ENCODE data around the gene TEX14. TPM values are rescaled to one million over a fixed set of nuclear protein-coding genes. Genes with fewer than 3 reads are reported as not detected.

TEX14 gene
- total RNA-seq, 2 experiments from 2014 or later, result 0.14 to 0.21 TPM

DNA sequence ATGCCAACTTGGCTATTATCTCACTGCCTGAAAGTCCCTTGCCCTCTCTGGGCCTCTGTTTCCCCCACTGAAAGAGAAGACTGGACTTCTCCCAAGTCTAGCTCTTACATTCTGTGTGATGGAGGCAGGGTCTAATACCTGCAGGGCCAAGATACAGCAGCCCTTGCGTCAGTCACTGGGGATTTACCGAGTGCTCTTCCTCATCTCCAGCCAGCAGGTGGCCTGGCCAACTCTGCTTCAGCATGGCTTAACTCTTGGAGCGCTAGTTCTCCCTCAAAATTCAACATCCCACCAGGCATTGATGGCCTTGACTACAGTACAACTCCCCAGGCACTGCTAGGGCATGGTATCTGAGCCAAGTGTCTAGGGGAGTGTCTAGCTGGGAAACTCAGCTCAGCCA is 157.5 kb downstream of the TEX14 start:
- Mint-ChIP-seq H3K36me3 (ENCODE audit: low read depth) (no peaks in the 10 kb centered on the region), H3K27me3 (peaks cover 19% of the 10 kb centered on the region), H3K9me3 (ENCODE audit: low read depth) (no peaks in the 10 kb centered on the region), H3K4me1 (no peaks in the 10 kb centered on the region), H3K4me3 (no peak overlapping the region), H3K27ac (no peak overlapping the region)
- POLR2A ChIA-PET, result interaction anchor here (0.7 kb wide), 1 partner anchor 96 kb away, joined by 4 read pairs; no protein-coding TSS in a partner anchor
- CTCF ChIA-PET, result no interaction called here
- intact Hi-C loops (cut with DNase I, micrococcal nuclease), result loop anchor here in 1 of 2 experiments (5.0 kb wide), 1 partner anchor 93 kb away; no protein-coding TSS in a partner anchor
- no peak for DNase-seq
- ATAC-seq, result no peak

DNA sequence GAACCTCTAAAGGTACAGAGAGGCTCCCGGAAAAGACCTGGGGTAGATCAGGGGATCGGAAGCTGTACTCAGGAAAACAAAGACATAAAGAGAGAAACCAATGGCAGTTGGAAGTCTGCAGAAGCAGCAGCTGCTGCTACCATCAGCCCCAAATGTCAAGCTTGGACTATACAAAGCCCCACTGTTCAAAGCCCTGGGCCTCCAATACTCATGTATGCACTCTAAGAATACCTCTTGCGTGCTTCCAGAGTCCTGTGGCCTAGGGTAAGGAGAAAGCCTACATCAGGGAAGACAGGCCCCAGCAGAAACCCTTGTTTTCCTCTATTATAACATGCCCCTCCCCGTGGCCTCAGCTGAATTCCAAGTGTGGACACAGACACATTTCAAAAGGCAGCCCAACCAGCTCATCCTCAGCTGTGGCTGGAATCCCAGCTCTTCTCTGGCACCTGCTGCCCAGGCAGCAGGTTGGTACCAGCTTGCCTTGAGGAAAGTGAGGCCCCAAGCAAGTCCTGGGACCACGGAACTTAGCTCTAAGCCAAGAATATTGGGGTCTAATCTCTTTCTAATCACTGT is 158.1 kb downstream of the TEX14 start:
- ChIA-PET POLR2A (interaction anchor here (0.6 to 0.7 kb wide), 2 partner anchors 33 to 97 kb away, joined by 4 read pairs; no protein-coding TSS in a partner anchor), CTCF (no interaction called here)
- no peak for ATAC-seq
- no peak overlapping the region for H3K4me3 Mint-ChIP-seq
- no peaks in the 10 kb centered on the region for H3K36me3 Mint-ChIP-seq (ENCODE audit: low read depth)
- H3K27me3 Mint-ChIP-seq, result peaks cover 19% of the 10 kb centered on the region
- no peak for DNase-seq
- intact Hi-C loops (cut with DNase I, micrococcal nuclease), result loop anchor here in 1 of 2 experiments (5.0 kb wide), 1 partner anchor 94 kb away; no protein-coding TSS in a partner anchor
- H3K9me3 Mint-ChIP-seq (ENCODE audit: low read depth), result no peaks in the 10 kb centered on the region
- H3K27ac Mint-ChIP-seq, result no peak overlapping the region
- H3K4me1 Mint-ChIP-seq, result no peaks in the 10 kb centered on the region

DNA sequence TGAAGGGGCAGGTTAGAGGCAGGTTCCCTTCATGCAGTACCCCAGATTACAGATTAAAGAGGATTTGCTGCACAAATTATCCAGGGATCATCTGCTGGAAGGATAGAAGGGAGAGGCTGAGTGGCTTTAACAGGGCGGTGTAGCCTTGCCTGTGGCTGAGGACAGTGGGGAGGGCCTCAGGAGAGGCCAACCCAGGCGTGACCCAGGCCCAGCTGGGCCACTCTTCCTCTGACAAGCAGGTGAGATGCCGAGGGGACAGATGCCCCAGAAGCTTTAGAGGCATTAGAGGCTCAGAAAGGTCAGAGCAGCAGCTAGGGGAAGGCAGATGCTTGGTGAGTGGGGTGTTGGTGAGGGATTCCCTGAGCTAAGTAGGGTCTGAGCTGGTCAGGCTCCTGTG is 159.3 kb downstream of the TEX14 start:
- H3K4me3 Mint-ChIP-seq, result no peak overlapping the region
- H3K4me1 Mint-ChIP-seq, result no peaks in the 10 kb centered on the region
- no peak overlapping the region for H3K27ac Mint-ChIP-seq
- ChIA-PET POLR2A (interaction anchor here (1.8 kb wide), 1 partner anchor 98 kb away, joined by 12 read pairs; no protein-coding TSS in a partner anchor), CTCF (interaction anchor here (0.7 to 0.8 kb wide), 3 partner anchors 8 to 55 kb away, joined by 3 to 4 read pairs (median 3); no protein-coding TSS in a partner anchor)
- H3K27me3 Mint-ChIP-seq, result peaks cover 19% of the 10 kb centered on the region
- H3K36me3 Mint-ChIP-seq (ENCODE audit: low read depth), result no peaks in the 10 kb centered on the region
- intact Hi-C loops (cut with DNase I, micrococcal nuclease), result loop anchor here in 1 of 2 experiments (5.0 kb wide), 1 partner anchor 95 kb away; no protein-coding TSS in a partner anchor
- DNase-seq (no peak), ATAC-seq (no peak)
- H3K9me3 Mint-ChIP-seq (ENCODE audit: low read depth), result no peaks in the 10 kb centered on the region

DNA sequence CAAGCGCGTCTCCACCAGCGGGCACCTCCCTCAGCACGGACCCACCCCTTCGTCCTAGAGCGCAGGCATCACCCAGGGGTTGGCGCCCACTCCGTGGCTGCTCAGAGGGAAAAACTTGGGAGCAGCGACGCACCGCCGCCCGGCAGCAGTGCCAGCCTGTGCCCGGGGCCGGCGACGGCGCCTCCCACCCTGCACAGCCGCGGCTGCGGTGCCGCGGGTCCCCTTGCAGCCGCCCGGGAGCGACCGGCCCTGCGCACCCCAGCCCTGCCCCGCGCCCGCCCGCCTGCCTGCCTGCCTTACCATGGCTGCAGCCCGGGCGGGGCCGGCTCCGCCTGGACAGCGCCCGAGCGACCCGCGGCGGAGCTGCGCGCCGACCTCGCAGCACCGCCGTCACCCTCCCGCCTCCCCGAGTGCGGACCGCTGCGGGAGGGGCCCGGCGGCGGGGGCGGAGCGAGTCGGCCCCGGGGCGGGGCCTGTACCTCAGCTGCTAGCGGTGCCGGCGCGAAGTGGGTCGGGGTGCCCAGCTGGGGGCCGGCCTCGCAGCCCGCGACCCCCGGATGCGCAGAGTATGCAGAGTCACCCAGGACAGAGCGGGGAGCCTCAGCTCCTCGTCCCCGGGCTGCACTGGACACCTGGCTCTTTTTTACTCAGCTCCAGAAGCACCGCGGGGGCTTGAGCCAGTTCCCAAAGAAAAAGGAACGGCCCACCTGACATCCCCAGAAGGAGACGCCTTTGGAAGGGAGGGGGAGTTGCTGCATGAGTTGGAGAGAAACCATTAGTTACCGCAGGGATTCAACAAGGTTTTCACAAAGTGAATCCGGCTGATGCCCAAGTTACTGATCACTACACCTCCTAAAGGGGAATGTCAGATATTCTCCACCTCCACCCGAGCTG is 159.9 kb downstream of the TEX14 start:
- peak overlapping the region; percentile 31 for H3K4me3 Mint-ChIP-seq
- CTCF ChIA-PET, result interaction anchor here (0.6 to 0.8 kb wide), 3 partner anchors 9 to 11 kb away, joined by 3 to 4 read pairs (median 3); no protein-coding TSS in a partner anchor
- intact Hi-C loops (cut with DNase I, micrococcal nuclease), result loop anchor here in 1 of 2 experiments (5.0 kb wide), 1 partner anchor 95 kb away; no protein-coding TSS in a partner anchor

DNA sequence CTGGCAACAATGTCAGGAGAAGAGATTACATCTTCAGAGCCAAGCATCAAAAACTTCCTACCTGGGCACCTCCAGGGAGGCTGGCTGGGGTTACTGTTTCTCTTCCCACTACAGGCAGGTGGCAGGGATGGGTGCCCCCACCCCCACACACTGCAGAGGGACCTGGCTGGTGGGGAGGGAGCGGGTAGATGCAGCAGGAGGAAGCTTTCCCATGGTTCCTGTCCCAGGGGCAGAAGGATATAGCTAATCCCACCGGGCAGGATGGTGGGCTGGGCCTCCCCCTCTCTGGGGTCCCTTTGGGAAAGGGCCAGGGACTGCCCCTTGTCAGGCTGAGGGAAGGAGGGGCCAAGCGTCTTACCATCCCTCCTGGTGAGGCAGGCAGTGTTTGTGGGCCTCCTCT is 160.7 kb downstream of the TEX14 start:
- intact Hi-C loops (cut with DNase I, micrococcal nuclease), result loop anchor here in 1 of 2 experiments (5.0 kb wide), 1 partner anchor 96 kb away; no protein-coding TSS in a partner anchor
- DNase-seq (no peak), ATAC-seq (no peak)
- ChIA-PET CTCF (interaction anchor here (0.6 kb wide), 1 partner anchor 11 kb away, joined by 3 read pairs; no protein-coding TSS in a partner anchor), POLR2A (interaction anchor here (1.0 kb wide), 1 partner anchor 12 kb away, joined by 7 read pairs; no protein-coding TSS in a partner anchor)
- no peaks in the 10 kb centered on the region for H3K36me3 Mint-ChIP-seq (ENCODE audit: low read depth)
- no peak overlapping the region for H3K4me3 Mint-ChIP-seq
- H3K27ac Mint-ChIP-seq, result no peak overlapping the region
- H3K9me3 Mint-ChIP-seq (ENCODE audit: low read depth), result no peaks in the 10 kb centered on the region
- H3K4me1 Mint-ChIP-seq, result no peaks in the 10 kb centered on the region
- peaks cover 19% of the 10 kb centered on the region for H3K27me3 Mint-ChIP-seq

More for the DNA sequence above, 159.9 kb downstream of the TEX14 start:
- peaks cover 19% of the 10 kb centered on the region for H3K27me3 Mint-ChIP-seq
- POLR2A ChIA-PET, result interaction anchor here (1.0 to 1.8 kb wide), 3 partner anchors 13 to 100 kb away, joined by 4 to 12 read pairs (median 7); no protein-coding TSS in a partner anchor
- peak; percentile 92 for ATAC-seq
- no peaks in the 10 kb centered on the region for H3K4me1 Mint-ChIP-seq
- H3K27ac Mint-ChIP-seq, result no peak overlapping the region
- H3K36me3 Mint-ChIP-seq (ENCODE audit: low read depth), result no peaks in the 10 kb centered on the region
- peak; percentile 70 for DNase-seq
- H3K9me3 Mint-ChIP-seq (ENCODE audit: low read depth), result no peaks in the 10 kb centered on the region

DNA sequence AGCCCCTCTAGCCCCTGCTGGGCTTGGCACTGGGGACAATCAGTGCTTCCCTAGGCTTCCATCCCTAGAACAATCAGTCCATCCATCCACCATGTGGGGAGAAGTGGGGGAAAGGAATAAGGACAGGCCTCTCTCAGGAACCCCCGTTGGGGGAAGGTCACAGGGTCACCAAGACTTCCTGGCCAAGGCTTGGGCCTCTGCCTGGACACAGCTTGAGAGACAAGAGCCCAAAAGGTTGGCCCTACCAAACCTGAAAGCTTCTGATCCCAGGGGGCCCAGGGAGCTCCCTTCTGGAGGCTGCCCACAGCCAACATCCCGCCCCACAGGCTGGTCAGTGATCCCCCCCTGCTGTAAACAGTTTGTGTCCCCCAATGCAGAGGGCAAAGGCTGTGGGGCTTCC is 161.2 kb downstream of the TEX14 start:
- ChIA-PET POLR2A (no interaction called here), CTCF (interaction anchor here (0.8 to 1.4 kb wide), 2 partner anchors 10 to 16 kb away, joined by 3 to 5 read pairs; partner anchors contain the start of gene MTMR4)
- Mint-ChIP-seq H3K4me3 (no peak overlapping the region), H3K36me3 (ENCODE audit: low read depth) (no peaks in the 10 kb centered on the region), H3K9me3 (ENCODE audit: low read depth) (no peaks in the 10 kb centered on the region), H3K4me1 (no peaks in the 10 kb centered on the region), H3K27me3 (peaks cover 17% of the 10 kb centered on the region), H3K27ac (no peak overlapping the region)
- ATAC-seq (no peak), DNase-seq (no peak)
- intact Hi-C loops (cut with DNase I, micrococcal nuclease), result loop anchor here in 1 of 2 experiments (5.0 kb wide), 1 partner anchor 97 kb away; no protein-coding TSS in a partner anchor

DNA sequence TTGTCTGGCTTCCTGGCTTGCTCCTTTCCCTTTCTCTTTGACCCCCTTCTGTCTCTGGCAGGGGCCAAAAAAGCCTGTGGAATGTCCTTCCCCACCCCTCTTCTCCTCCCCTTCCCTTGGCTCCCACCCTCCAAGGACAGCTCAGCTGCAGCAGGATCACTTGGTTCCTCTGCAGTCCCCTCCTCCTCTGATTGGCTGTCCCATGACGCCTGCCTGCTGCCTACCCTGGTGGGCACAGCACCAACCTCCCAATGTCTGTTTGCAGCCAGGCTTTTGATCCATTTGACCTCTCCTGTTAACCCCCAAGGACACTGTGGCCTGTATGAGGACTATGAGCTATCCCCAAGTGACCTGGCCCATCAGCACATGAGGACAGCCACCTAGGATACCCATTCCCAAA is 162.6 kb downstream of the TEX14 start:
- H3K27ac Mint-ChIP-seq, result no peak overlapping the region
- ATAC-seq (no peak), DNase-seq (no peak)
- no peaks in the 10 kb centered on the region for H3K36me3 Mint-ChIP-seq (ENCODE audit: low read depth)
- no peak overlapping the region for H3K4me3 Mint-ChIP-seq
- ChIA-PET CTCF (interaction anchor here (1.2 to 2.8 kb wide), 3 partner anchors 10 to 15 kb away, joined by 3 to 13 read pairs (median 5); partner anchors contain the start of gene MTMR4), POLR2A (interaction anchor here (1.0 kb wide), 1 partner anchor 102 kb away, joined by 3 read pairs; no protein-coding TSS in a partner anchor)
- H3K9me3 Mint-ChIP-seq (ENCODE audit: low read depth), result no peaks in the 10 kb centered on the region
- no peaks in the 10 kb centered on the region for H3K4me1 Mint-ChIP-seq
- intact Hi-C loops (cut with DNase I, micrococcal nuclease), result no loop called here
- peaks cover 7% of the 10 kb centered on the region for H3K27me3 Mint-ChIP-seq

DNA sequence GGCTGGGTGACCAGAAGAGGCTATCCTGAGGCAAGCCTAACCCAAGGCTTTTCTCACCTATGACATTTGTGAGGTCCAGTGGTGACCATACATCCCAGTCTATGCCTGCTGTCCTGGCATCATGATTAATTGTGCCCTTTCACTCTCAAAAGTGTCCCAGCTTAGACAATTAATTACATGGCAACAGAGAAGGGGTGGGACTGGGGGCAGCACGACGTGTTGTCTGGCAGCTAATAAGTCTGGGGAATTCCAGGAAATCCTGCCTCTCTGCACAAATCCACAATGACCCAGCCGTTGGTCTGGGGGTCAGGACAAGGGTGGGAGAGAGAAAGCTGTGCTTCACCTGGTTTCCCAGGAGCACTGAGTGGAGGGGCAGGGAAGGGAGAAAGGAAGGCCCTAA is 163.4 kb downstream of the TEX14 start:
- DNase-seq, result no peak
- Mint-ChIP-seq H3K4me3 (no peak overlapping the region), H3K4me1 (no peaks in the 10 kb centered on the region), H3K9me3 (ENCODE audit: low read depth) (no peaks in the 10 kb centered on the region), H3K27me3 (peaks cover 7% of the 10 kb centered on the region), H3K27ac (no peak overlapping the region), H3K36me3 (ENCODE audit: low read depth) (no peaks in the 10 kb centered on the region)
- POLR2A ChIA-PET, result no interaction called here
- intact Hi-C loops (cut with DNase I, micrococcal nuclease), result no loop called here
- ATAC-seq, result no peak
- CTCF ChIA-PET, result interaction anchor here (0.6 to 2.8 kb wide), 4 partner anchors 9 to 89 kb away, joined by 3 to 13 read pairs (median 4); no protein-coding TSS in a partner anchor

DNA sequence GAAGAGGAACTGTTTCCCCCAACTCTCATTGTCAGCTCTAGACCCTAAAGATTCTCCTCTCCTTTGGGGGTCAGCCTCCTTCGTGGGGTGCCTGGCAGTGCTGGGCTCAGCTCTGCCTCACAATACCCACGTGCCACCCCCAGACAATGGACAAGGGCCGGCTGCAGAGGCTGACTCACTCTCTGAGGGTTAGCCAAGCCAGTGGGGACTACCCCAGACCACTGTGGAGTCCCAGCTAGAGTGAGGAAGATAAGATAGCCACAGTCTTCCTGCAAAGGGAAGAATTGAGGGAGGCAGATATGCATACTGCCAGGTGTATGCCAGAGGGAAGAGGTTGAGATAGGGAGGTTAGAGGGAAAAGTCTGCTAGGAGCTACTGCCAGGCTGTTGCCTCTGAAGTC is 163.9 kb downstream of the TEX14 start:
- DNase-seq (no peak), ATAC-seq (no peak)
- ChIA-PET CTCF (interaction anchor here (0.6 to 2.8 kb wide), 5 partner anchors 9 to 756 kb away, joined by 3 to 13 read pairs (median 4); no protein-coding TSS in a partner anchor), POLR2A (no interaction called here)
- H3K4me1 Mint-ChIP-seq, result no peaks in the 10 kb centered on the region
- no peaks in the 10 kb centered on the region for H3K36me3 Mint-ChIP-seq (ENCODE audit: low read depth)
- intact Hi-C loops (cut with DNase I, micrococcal nuclease), result no loop called here
- H3K4me3 Mint-ChIP-seq, result no peak overlapping the region
- no peaks in the 10 kb centered on the region for H3K9me3 Mint-ChIP-seq (ENCODE audit: low read depth)
- H3K27me3 Mint-ChIP-seq, result peaks cover 2% of the 10 kb centered on the region
- no peak overlapping the region for H3K27ac Mint-ChIP-seq

DNA sequence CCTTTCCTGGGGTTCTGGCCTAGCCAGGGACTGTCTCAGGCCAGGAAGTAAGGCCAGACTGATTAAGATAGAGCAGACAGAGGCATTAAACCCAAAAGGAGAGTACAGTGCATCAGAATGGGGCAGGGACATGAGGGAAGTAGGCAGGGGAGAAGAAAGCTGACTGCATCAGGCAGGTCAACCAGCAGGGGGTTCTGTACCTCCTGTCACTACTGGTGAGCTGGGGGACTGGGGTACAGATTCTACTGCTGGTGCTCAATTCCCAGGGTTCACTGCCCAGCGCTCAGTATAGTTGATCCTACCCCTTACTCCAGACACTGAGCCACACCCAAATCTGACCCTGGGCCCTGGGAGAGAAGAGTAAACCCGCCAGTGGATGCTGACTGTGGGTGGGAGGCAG is 164.5 kb downstream of the TEX14 start:
- H3K27ac Mint-ChIP-seq, result no peak overlapping the region
- no peaks in the 10 kb centered on the region for H3K27me3 Mint-ChIP-seq
- DNase-seq (no peak), ATAC-seq (no peak)
- no peak overlapping the region for H3K4me3 Mint-ChIP-seq
- no peaks in the 10 kb centered on the region for H3K36me3 Mint-ChIP-seq (ENCODE audit: low read depth)
- ChIA-PET CTCF (interaction anchor here (0.6 to 2.8 kb wide), 3 partner anchors 8 to 755 kb away, joined by 4 to 13 read pairs (median 5); no protein-coding TSS in a partner anchor), POLR2A (no interaction called here)
- intact Hi-C loops (cut with DNase I, micrococcal nuclease), result no loop called here
- no peaks in the 10 kb centered on the region for H3K9me3 Mint-ChIP-seq (ENCODE audit: low read depth)
- H3K4me1 Mint-ChIP-seq, result no peaks in the 10 kb centered on the region

DNA sequence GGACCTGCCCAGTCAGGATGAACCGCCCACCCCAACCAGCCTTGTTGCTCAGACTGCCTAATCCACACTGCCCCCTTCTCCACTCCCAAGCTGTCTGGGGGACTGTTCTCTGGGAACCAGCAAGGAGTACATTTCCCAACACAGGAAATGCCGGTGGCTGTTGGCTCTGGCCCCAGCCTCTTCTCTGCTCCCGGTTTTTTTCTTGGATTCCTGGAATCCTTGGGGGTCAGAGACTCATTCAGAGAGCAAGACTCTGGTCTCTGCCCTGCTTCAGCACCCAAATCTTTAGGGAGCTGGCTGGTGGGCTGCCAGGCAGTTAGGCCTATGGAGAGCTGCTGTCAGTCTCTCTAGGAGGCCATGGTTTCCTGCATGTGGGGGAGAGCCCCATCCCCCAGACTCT is 166.6 kb downstream of the TEX14 start:
- CTCF ChIA-PET, result no interaction called here
- intact Hi-C loops (cut with DNase I, micrococcal nuclease), result no loop called here
- Mint-ChIP-seq H3K4me1 (peaks cover under 1% of the 10 kb centered on the region), H3K4me3 (no peak overlapping the region), H3K27me3 (no peaks in the 10 kb centered on the region), H3K36me3 (ENCODE audit: low read depth) (no peaks in the 10 kb centered on the region), H3K27ac (no peak overlapping the region), H3K9me3 (ENCODE audit: low read depth) (no peaks in the 10 kb centered on the region)
- POLR2A ChIA-PET, result no interaction called here
- DNase-seq, result no peak
- no peak for ATAC-seq

Measured in activated CD4-positive, alpha-beta T cell treated with anti-CD3 and anti-CD28 coated beads for 36 hours (primary cell).